OCI-LY1 (cell line): ENCODE data around the gene C16orf95.

Source experiments
- CTCF ChIP-seq: fragments of 200-600 bp; sonication (generic), shearing (Covaris generic); IDR thresholded peaks from 2 replicates; pipeline ENCODE4 v1.5.1; 2017; ENCODE audit warnings: mild to moderate bottlenecking, antibody characterized with exemption, low read length, moderate library complexity, mixed read lengths
- EZH2 ChIP-seq: fragments of 200-600 bp; sonication (generic), shearing (Covaris generic); IDR thresholded peaks from 2 replicates; pipeline ENCODE4 v1.8.0; 2017; ENCODE audit warnings: borderline replicate concordance, mixed run types, mild to moderate bottlenecking, antibody characterized with exemption, low read length, moderate library complexity, mixed read lengths

DNA sequence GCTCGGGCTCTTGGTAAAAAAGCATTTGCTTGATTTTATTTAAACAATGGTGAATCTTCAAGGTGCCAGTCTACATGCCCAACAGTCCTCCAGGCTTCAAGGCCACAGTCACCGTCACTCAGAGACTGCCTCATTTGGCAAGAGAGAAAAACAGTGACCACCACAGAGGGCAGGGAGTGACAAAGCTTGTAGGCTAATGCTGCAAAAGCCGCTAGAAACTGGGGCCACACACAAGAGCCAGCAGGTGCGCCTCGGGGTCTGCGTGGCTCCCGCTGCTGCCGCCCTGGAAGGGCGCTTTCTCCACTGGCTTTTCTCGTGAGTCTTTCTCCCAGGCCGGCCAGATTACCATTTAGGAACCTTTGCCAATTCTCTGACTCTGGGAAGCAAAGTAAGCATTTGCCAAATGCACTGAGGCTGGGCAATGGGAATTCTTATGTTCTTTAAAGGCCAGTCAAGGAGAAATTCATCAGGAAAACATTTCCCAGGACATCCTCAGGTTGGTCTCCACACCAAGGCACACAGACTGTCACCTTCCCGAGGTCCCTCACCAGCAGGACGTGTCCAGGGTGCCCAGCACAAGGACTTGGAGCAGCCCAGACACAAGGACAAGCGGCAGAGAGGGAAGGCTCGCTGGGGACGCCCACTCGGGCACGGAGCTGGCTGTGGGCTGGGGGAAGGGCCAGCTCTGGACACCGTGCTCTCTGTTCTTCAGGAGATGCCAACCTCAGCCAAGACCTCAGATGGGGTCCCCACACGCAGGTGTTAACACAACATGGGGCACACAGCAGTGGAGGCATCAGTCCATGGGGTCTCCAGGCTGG lies 12.5 kb upstream of the C16orf95 start:
- TF ChIP-seq CTCF (no peak), EZH2 (no peak)
